Measurements from ENCODE around the gene RAB21. TPM values are rescaled to one million over a fixed set of nuclear protein-coding genes. Genes with fewer than 3 reads are reported as not detected.

RAB21 gene
- total RNA-seq, 4 donors from 2014 or later: 11.2 to 34.7 (median 14.2) TPM

- H3K4me1 ChIP-seq: peaks cover 0 to 17% (median 2%) of the 10 kb centered on the region in 4 donors
- H3K27ac ChIP-seq: no peak overlapping the region
- TF ChIP-seq CTCF (IDR thresholded peaks at IDR 0.05) (peak; percentile 13 to 75 (median 58)), POLR2A (IDR thresholded peaks at IDR 0.05) (no peak)
- H3K36me3 ChIP-seq: no peaks in the 10 kb centered on the region
- DNase-seq: no peak
- no peaks in the 10 kb centered on the region for H3K27me3 ChIP-seq
- H3K9me3 ChIP-seq: no peaks in the 10 kb centered on the region
- H3K4me3 ChIP-seq: no peak overlapping the region
Measured at GRCh38 chr12:71846322-71846940, 91.8 kb downstream of the RAB21 start.

GRCh38 chr12:71848212-71848611, 93.5 kb downstream of the RAB21 start:
- H3K27me3 ChIP-seq: no peaks in the 10 kb centered on the region
- no peak overlapping the region for H3K27ac ChIP-seq
- no peak for DNase-seq
- no peaks in the 10 kb centered on the region for H3K36me3 ChIP-seq
- no peak overlapping the region for H3K4me3 ChIP-seq
- H3K4me1 ChIP-seq: peaks cover 0 to 15% (median 0%) of the 10 kb centered on the region in 4 donors
- peaks cover 0 to 7% (median 2%) of the 10 kb centered on the region in 4 donors for H3K9me3 ChIP-seq
- TF ChIP-seq CTCF (IDR thresholded peaks at IDR 0.05): no peak
- TF ChIP-seq POLR2A (IDR thresholded peaks at IDR 0.05): no peak

- peaks cover 0 to 15% (median 0%) of the 10 kb centered on the region in 4 donors for H3K4me1 ChIP-seq
- TF ChIP-seq CTCF (IDR thresholded peaks at IDR 0.05) (no peak), POLR2A (IDR thresholded peaks at IDR 0.05) (no peak)
- H3K27ac ChIP-seq: no peak overlapping the region
- H3K9me3 ChIP-seq: peaks cover 0 to 7% (median 2%) of the 10 kb centered on the region in 4 donors
- H3K36me3 ChIP-seq: no peaks in the 10 kb centered on the region
- no peak for DNase-seq
- no peak overlapping the region for H3K4me3 ChIP-seq
- H3K27me3 ChIP-seq: no peaks in the 10 kb centered on the region
Measured at GRCh38 chr12:71849109-71849851, 94.6 kb downstream of the RAB21 start.

Other genes starting within 250 kb of the RAB21 start
- gene ZFC3H1, start 91.0 kb upstream of the RAB21 start, total RNA-seq: 100 to 1,000 TPM; 131 to 309 (median 156) TPM
- 1 to 10 TPM; 2.8 to 7.5 (median 3.7) TPM for gene THAP2, start 90.6 kb upstream of the RAB21 start, total RNA-seq
- 10 to 100 TPM; 12.4 to 48.3 (median 43.6) TPM for gene TMEM19, start 68.8 kb upstream of the RAB21 start, total RNA-seq
- 10 to 100 TPM; 28.2 to 80.0 (median 34.7) TPM for gene TBC1D15, start 84.9 kb downstream of the RAB21 start, total RNA-seq
- gene TPH2, start 184.0 kb downstream of the RAB21 start, total RNA-seq: not detected

Data from Peyer's patch (tissue), 4 donors.